Stomach (tissue), 19 donors: ENCODE results near the gene CLTC. TPM values are rescaled to one million over a fixed set of nuclear protein-coding genes. Genes with fewer than 3 reads are reported as not detected.
"Not testable (repeated sequence)": the region's sequence is repeated elsewhere in the genome, so short reads cannot be mapped to it uniquely, and the experiment has no call there.

Source experiments
- DNase-seq, 2 donors: peaks; one replicate each; pipeline versions ENCODE4 v3.0.0 to v3.0.0-alpha.2; 2013 to 2019
- H3K27ac ChIP-seq, 5 donors: fragments of 200-600 bp in 4 of 5; sonication (generic) in 4 of 5; one replicate each; pipeline ENCODE4 v1.5.1; 2013 to 2019; ENCODE audit warnings: mild to moderate bottlenecking in 1 of 5, moderate library complexity in 1 of 5
- H3K27me3 ChIP-seq, 3 donors: fragments of 200-600 bp; sonication (generic); one replicate each; pipeline ENCODE4 v1.5.1; 2017 to 2019; ENCODE audit warnings: mixed run types in 1 of 3
- H3K36me3 ChIP-seq, 4 donors: fragments of 200-600 bp; sonication (generic); 1 replicate in 3 of 4; 2 replicates in 1 of 4; pipeline ENCODE4 v1.5.1; 2016 to 2019
- H3K4me1 ChIP-seq, 4 donors: fragments of 200-600 bp; sonication (generic); one replicate each; pipeline ENCODE4 v1.5.1; 2016 to 2019
- H3K4me3 ChIP-seq, 4 donors: fragments of 200-600 bp; sonication (generic) in 3 of 4; one replicate each; pipeline ENCODE4 v1.5.1; 2016 to 2019; ENCODE audit warnings: mild to moderate bottlenecking in 1 of 4
- H3K9me3 ChIP-seq, 4 donors: fragments of 200-600 bp; sonication (generic); one replicate each; pipeline ENCODE4 v1.5.1; 2016 to 2019
- EP300 ChIP-seq: sonication (generic); formaldehyde crosslinking; IDR thresholded peaks from one replicate; pipeline ENCODE4 v1.6.1; 2017; ENCODE audit warnings: antibody characterized with exemption
- POLR2A ChIP-seq, 4 donors: fragments of 450-650 bp; IDR thresholded peaks; one replicate each; pipeline ENCODE4 v1.6.1; 2016; ENCODE audit warnings: antibody characterized with exemption in 4 of 4, control low read depth in 2 of 4, mild to moderate bottlenecking in 1 of 4, moderate library complexity in 1 of 4
- POLR2AphosphoS5 ChIP-seq, 3 donors: sonication (generic); formaldehyde crosslinking; IDR thresholded peaks; one replicate each; pipeline ENCODE4 v1.6.1; 2016; ENCODE audit warnings: antibody characterized with exemption in 3 of 3
- WGBS, 5 donors: extraction: QIAGEN DNeasy Blood & Tissue Kit in 3 of 5; methylation state at CpG; one replicate each; pipeline versions ENCODE4 v1.1.5 to v1.1.7; 2013 to 2018; 5-methylcytosine and 5-hydroxymethylcytosine counted together
- intact Hi-C: fragments of 100-400 bp; cut with DNase I; formaldehyde crosslinking; loops from one replicate; pipeline ENCODE4 v1.15.1; 2023; ENCODE audit warnings: low total_unique reads
- long read RNA-seq, 10 donors: transcript quantifications; one replicate each; lab custom pipeline, GENCODE V29; 2026
- polyA plus RNA-seq, 3 donors: library from polyadenylated mRNA; stranded (reverse); fragments of 200-250 nt; gene quantifications; one replicate each; pipeline ENCODE4 v1.2.3, GENCODE V29; 2013
- total RNA-seq, 5 donors: library from RNA; depleted of rRNA; stranded (reverse); fragments of >200 nt; gene quantifications; one replicate each; pipeline versions ENCODE4 v1.1.0 to v1.2.3, GENCODE V29; 2014 to 2016
- TF ChIP-seq, protein P1 (sequence below), 7 experiments: fragments of 450-650 bp in 4 of 7; fragments of 200-600 bp in 3 of 7; sonication (generic) in 3 of 7; IDR thresholded peaks; one replicate each; pipeline ENCODE4 v1.5.1; 2016 to 2019; ENCODE audit warnings: antibody characterized with exemption in 7 of 7, control low read depth in 2 of 7, mild to moderate bottlenecking in 1 of 7
- donor health status: healthy with polysubstance abuse.
- donor health status: Bipolar disorder and iron deficiency.
- donor health status: healthy.

The CLTC gene
- total RNA-seq = 100 to 1,000 TPM; 129 to 363 (median 207) TPM
- polyA plus RNA-seq = 10 to 100 TPM; 38.5 to 79.3 (median 40.8) TPM
- long read RNA-seq, donor 1, full-length matches to known transcripts = 3 of 16 reads
- long read RNA-seq, donor 1, partial matches to known transcripts = 13 of 16 reads
- long read RNA-seq, donor 1, other reads (novel, unspliced or antisense) = 0 of 16 reads
- long read RNA-seq, donor 2, full-length matches to known transcripts = 4 of 31 reads
- long read RNA-seq, donor 2, partial matches to known transcripts = 27 of 31 reads
- long read RNA-seq, donor 2, other reads (novel, unspliced or antisense) = 0 of 31 reads
- long read RNA-seq, donor 3, full-length matches to known transcripts = 7 of 61 reads
- long read RNA-seq, donor 3, partial matches to known transcripts = 46 of 61 reads
- long read RNA-seq, donor 3, other reads (novel, unspliced or antisense) = 8 of 61 reads
- long read RNA-seq, donor 4, full-length matches to known transcripts = 3 of 3 reads
- long read RNA-seq, donor 4, partial matches to known transcripts = 0 of 3 reads
- long read RNA-seq, donor 4, other reads (novel, unspliced or antisense) = 0 of 3 reads
- long read RNA-seq, donor 5, full-length matches to known transcripts = 6 of 21 reads
- long read RNA-seq, donor 5, partial matches to known transcripts = 15 of 21 reads
- long read RNA-seq, donor 5, other reads (novel, unspliced or antisense) = 0 of 21 reads
- long read RNA-seq, donor 6, full-length matches to known transcripts = 11 of 89 reads
- long read RNA-seq, donor 6, partial matches to known transcripts = 78 of 89 reads
- long read RNA-seq, donor 6, other reads (novel, unspliced or antisense) = 0 of 89 reads
- long read RNA-seq, donor 7, full-length matches to known transcripts = 11 of 87 reads
- long read RNA-seq, donor 7, partial matches to known transcripts = 76 of 87 reads
- long read RNA-seq, donor 7, other reads (novel, unspliced or antisense) = 0 of 87 reads
- long read RNA-seq, donor 8, full-length matches to known transcripts = 7 of 19 reads
- long read RNA-seq, donor 8, partial matches to known transcripts = 12 of 19 reads
- long read RNA-seq, donor 8, other reads (novel, unspliced or antisense) = 0 of 19 reads
- long read RNA-seq, donor 9, full-length matches to known transcripts = 10 of 154 reads
- long read RNA-seq, donor 9, partial matches to known transcripts = 121 of 154 reads
- long read RNA-seq, donor 9, other reads (novel, unspliced or antisense) = 23 of 154 reads
- long read RNA-seq, donor 10, full-length matches to known transcripts = 1 of 1 reads
- long read RNA-seq, donor 10, partial matches to known transcripts = 0 of 1 reads
- long read RNA-seq, donor 10, other reads (novel, unspliced or antisense) = 0 of 1 reads

DNA sequence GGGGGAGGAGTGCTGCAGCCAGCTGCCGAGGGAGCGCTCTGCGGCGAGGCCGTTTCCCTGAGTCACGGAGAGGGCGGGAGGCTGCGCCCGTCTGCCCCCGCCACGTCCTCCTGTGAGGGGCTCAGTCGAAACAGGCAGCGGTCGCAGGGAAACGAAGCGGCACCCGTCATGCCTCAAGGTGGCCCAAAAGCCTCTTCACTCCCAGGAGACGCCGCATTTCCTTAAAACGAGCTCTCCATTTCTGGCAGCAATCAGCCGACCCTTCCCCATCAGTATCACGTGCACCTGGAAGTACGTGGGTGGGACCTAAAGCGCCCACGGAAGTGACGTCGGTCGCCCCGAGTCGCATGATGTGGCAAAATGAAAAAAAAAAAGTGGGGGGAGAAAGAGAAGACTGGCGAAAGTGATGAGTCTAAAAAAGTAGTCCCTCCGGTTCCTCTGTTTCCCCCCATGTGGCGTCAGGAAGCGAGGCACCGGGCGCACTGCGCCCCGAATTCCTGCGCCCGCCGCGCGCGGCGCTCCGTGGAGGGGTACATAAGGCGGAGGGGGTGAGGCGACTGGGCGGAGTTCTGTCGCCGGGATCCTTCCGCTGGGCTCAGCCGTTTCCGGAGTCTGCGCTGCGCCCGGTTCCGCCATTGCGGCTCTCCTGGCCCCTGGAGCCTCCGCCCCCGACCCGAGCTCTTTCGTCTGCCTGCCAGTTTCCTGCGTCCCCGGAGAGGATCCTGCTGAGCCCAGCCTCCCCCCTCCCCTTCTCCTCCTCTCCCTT is at the start of gene CLTC:
CLTC (plus strand) TSS at position 598 of the 766 bp plus-strand sequence. CDS start 237 bp downstream, outside the sequence.
- Histone ChIP-seq H3K4me1 (peaks cover 43 to 63% (median 50%) of the 10 kb centered on the region in 4 donors), H3K36me3 (no peaks in the 10 kb centered on the region), H3K9me3 (no peaks in the 10 kb centered on the region), H3K27me3 (no peaks in the 10 kb centered on the region), H3K4me3 (peak within 1 kb of the TSS; percentile 89 to 97 (median 96)), H3K27ac (peak within 1 kb of the TSS; percentile 97 to 100 (median 99))
- intact Hi-C loops = no loop called here
- 0 to 1% (median 0%) methylated on average over 35 to 65 of the region's 65 CpGs for WGBS, 5 donors
- TF ChIP-seq POLR2A (IDR thresholded peaks at IDR 0.05) (peak in 1 of 4 donors; percentile 85), EP300 (no peak), POLR2AphosphoS5 (IDR thresholded peaks at IDR 0.05) (peak; percentile 92 to 96 (median 95))
- TF ChIP-seq, protein P1, sequence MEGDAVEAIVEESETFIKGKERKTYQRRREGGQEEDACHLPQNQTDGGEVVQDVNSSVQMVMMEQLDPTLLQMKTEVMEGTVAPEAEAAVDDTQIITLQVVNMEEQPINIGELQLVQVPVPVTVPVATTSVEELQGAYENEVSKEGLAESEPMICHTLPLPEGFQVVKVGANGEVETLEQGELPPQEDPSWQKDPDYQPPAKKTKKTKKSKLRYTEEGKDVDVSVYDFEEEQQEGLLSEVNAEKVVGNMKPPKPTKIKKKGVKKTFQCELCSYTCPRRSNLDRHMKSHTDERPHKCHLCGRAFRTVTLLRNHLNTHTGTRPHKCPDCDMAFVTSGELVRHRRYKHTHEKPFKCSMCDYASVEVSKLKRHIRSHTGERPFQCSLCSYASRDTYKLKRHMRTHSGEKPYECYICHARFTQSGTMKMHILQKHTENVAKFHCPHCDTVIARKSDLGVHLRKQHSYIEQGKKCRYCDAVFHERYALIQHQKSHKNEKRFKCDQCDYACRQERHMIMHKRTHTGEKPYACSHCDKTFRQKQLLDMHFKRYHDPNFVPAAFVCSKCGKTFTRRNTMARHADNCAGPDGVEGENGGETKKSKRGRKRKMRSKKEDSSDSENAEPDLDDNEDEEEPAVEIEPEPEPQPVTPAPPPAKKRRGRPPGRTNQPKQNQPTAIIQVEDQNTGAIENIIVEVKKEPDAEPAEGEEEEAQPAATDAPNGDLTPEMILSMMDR (IDR thresholded peaks at IDR 0.05) = no peak
- peak; percentile 92 to 99 for DNase-seq

GRCh38 chr17:59572301-59572924 is 47.3 kb upstream of the CLTC start:
- intact Hi-C loops = no loop called here
- H3K4me3 ChIP-seq = no peak overlapping the region
- no peak for DNase-seq
- no peaks in the 10 kb centered on the region for H3K27me3 ChIP-seq
- H3K9me3 ChIP-seq = no peaks in the 10 kb centered on the region
- TF ChIP-seq POLR2AphosphoS5 (IDR thresholded peaks at IDR 0.05) = no peak
- TF ChIP-seq, protein P1 (IDR thresholded peaks at IDR 0.05) = no peak
- TF ChIP-seq POLR2A (IDR thresholded peaks at IDR 0.05) = no peak
- no peak for TF ChIP-seq EP300
- no peak overlapping the region for H3K27ac ChIP-seq
- peaks cover 0 to 7% (median 4%) of the 10 kb centered on the region in 4 donors for H3K4me1 ChIP-seq
- WGBS, 5 donors = 88 to 97% (median 93%) methylated on average over 10 of the region's 10 CpGs
- H3K36me3 ChIP-seq = peaks cover 6 to 41% (median 38%) of the 10 kb centered on the region in 4 donors

DNA sequence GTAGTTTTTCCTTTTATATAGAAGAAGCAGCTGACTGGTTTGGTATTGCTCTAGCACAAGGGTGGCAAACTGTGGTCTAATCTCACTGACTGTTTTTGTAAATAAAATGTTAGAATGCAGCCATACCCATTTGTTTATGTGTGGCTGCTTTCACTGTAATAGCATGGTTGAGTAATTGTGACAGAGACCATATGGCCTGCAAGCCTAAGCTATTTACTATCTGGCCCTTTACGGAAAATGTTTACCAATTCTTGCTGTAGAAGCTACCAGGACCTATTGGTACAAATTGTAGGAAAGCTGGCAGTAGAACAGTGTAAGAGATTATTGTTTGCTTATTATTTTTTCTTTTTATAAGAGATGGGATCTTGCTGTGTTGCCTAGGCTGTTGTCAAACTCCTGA is 35.5 kb upstream of the CLTC start:
- DNase-seq, intact Hi-C loops, H3K27ac ChIP-seq, H3K4me3 ChIP-seq, H3K4me1 ChIP-seq, H3K9me3 ChIP-seq, H3K27me3 ChIP-seq: not testable (repeated sequence)
- no CpG with 5 or more reads among the region's 1 CpG for WGBS, 5 donors
- peaks cover 5 to 19% (median 13%) of the 10 kb centered on the region in 4 donors for H3K36me3 ChIP-seq

DNA sequence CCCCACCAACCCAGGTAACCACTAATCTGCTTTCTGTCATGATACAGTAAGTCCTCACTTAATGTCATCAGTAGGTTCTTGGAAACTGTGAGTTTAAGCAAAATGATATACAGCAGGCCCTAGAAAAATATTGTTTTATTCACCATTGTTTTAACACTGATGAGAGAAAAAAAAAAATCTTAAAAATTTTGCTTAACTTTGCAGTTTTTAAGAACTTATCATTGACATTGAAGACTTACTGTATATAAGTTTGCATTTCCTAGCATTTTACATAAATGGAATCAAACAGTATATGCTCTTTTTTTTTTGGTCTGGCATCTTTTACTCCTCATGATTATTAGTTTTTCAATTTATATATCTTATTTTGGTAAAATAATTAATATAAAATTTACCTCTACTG is 19.5 kb upstream of the CLTC start:
- Histone ChIP-seq H3K27me3 (no peaks in the 10 kb centered on the region), H3K4me1 (no peaks in the 10 kb centered on the region), H3K36me3 (peaks cover 6 to 58% (median 51%) of the 10 kb centered on the region in 4 donors), H3K9me3 (no peaks in the 10 kb centered on the region), H3K27ac (no peak overlapping the region), H3K4me3 (no peak overlapping the region)
- no peak for TF ChIP-seq EP300
- TF ChIP-seq POLR2A (IDR thresholded peaks at IDR 0.05) = no peak
- TF ChIP-seq, protein P1 (IDR thresholded peaks at IDR 0.05) = no peak
- TF ChIP-seq POLR2AphosphoS5 (IDR thresholded peaks at IDR 0.05) = no peak
- intact Hi-C loops = no loop called here
- no peak for DNase-seq
